Measurements from ENCODE around the gene PASK.

- TF ChIP-seq FOXA1 (IDR thresholded peaks at IDR 0.05), result no peak
- no peak for TF ChIP-seq FOXK2 (IDR thresholded peaks at IDR 0.05)
- TF ChIP-seq ARNT (IDR thresholded peaks at IDR 0.05), result no peak
- TF ChIP-seq LEF1 (IDR thresholded peaks at IDR 0.05; ENCODE audit: borderline replicate concordance), result no peak
- TF ChIP-seq FOXM1 (IDR thresholded peaks at IDR 0.05; ENCODE audit: borderline replicate concordance), result no peak
- no peak for TF ChIP-seq SUZ12 (IDR thresholded peaks at IDR 0.05)
- no peak for TF ChIP-seq ZNF384 (IDR thresholded peaks at IDR 0.05)
Observed at GRCh38 chr2:241107031-241107783, 42.1 kb downstream of the PASK start.

Data from HEK293T (cell line).